ENCODE measurements around the gene HDLBP. TPM values are rescaled to one million over a fixed set of nuclear protein-coding genes. Genes with fewer than 3 reads are reported as not detected.

The HDLBP gene
- total RNA-seq, 1 experiment from 2014 or later, result 350 TPM

DNA sequence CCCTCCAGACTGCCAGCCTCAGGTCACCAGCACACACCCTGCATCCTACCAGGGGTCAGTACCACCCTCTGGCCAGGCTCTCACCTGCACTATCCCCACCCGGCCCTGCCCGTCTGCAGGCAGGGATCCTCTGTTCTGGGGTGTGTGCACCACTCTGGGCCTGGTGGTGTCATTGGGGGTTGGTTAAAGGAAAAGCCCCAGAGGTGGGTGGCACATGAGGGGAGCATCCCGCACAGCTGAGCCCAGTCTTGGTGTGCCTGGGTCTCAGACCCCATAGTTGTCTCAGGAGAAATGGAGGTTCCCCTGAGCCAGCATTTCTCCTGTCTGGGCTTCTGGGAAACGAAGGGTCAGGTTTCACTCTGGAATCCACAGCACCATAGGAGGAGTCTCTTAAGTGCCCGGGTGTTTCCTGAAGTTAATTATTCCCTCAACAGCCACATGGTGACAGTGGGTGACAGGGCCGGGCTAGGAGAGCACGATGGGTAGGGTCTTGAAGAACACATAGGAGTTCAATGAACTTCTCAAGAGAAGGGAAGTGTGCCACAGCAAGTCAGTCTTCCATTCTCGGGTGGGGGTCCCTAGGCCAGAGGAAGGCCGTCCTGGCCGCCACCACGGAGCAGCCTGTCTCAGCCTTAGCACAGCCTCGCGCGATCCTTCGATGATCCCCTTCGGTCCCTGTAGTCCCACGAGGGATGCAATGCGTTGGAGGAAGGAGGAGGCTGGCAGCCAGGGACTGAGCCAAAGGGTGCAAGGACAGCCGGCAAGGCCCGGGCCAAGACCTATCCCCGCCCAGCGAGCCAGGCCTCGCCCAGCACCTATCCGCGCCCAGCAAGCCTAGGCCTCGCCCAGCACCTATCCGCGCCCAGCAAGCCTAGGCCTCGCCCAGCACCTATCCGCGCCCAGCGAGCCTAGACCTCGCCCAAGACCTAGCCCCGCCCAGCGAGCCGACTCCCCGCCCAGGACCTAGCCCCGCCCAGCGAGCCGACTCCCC, 39.5 kb upstream of the HDLBP start:
- ChIA-PET CTCF (no interaction called here), POLR2A (no interaction called here)
- no peaks in the 10 kb centered on the region for H3K27me3 Mint-ChIP-seq (ENCODE audit: insufficient read depth, unreplicated experiment)
- peaks cover 22% of the 10 kb centered on the region for H3K4me1 Mint-ChIP-seq (ENCODE audit: low read depth, unreplicated experiment)
- TF ChIP-seq, protein P1, sequence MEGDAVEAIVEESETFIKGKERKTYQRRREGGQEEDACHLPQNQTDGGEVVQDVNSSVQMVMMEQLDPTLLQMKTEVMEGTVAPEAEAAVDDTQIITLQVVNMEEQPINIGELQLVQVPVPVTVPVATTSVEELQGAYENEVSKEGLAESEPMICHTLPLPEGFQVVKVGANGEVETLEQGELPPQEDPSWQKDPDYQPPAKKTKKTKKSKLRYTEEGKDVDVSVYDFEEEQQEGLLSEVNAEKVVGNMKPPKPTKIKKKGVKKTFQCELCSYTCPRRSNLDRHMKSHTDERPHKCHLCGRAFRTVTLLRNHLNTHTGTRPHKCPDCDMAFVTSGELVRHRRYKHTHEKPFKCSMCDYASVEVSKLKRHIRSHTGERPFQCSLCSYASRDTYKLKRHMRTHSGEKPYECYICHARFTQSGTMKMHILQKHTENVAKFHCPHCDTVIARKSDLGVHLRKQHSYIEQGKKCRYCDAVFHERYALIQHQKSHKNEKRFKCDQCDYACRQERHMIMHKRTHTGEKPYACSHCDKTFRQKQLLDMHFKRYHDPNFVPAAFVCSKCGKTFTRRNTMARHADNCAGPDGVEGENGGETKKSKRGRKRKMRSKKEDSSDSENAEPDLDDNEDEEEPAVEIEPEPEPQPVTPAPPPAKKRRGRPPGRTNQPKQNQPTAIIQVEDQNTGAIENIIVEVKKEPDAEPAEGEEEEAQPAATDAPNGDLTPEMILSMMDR (IDR thresholded peaks at IDR 0.05; ENCODE audit: insufficient read depth in 1 of 2, low read depth in 1 of 2, low read length in 1 of 2, severe bottlenecking in 1 of 2, unreplicated experiment in 1 of 2), result no peak
- peak overlapping the region; percentile 26 for H3K4me3 ChIP-seq (ENCODE audit: low read depth, low read length)
- DNase-seq, result peak; percentile 77 to 84
- no peaks in the 10 kb centered on the region for H3K9me3 Mint-ChIP-seq (ENCODE audit: unreplicated experiment)
- H3K4me3 Mint-ChIP-seq (ENCODE audit: unreplicated experiment), result peak overlapping the region; percentile 49
- peaks cover 38% of the 10 kb centered on the region for H3K36me3 Mint-ChIP-seq (ENCODE audit: insufficient read depth, unreplicated experiment)
- TSS peak; percentile 29 for BruUV-seq (replicated peaks)
- H3K4me1 ChIP-seq, result peaks cover 37% of the 10 kb centered on the region
- H3K36me3 ChIP-seq (ENCODE audit: control insufficient read depth, insufficient read depth, low read length), result no peaks in the 10 kb centered on the region
- intact Hi-C loops (cut with micrococcal nuclease; ENCODE audit: unreplicated experiment), result loop anchor here (1.0 kb wide), 1 partner anchor 19 kb away; no protein-coding TSS in a partner anchor
- peak overlapping the region; percentile 76 for H3K27ac Mint-ChIP-seq (ENCODE audit: unreplicated experiment)
- H3K9me3 ChIP-seq, result no peaks in the 10 kb centered on the region
- H3K27me3 ChIP-seq (replicated peaks; ENCODE audit: control insufficient read depth, insufficient read depth, low read length), result no peaks in the 10 kb centered on the region

DNA sequence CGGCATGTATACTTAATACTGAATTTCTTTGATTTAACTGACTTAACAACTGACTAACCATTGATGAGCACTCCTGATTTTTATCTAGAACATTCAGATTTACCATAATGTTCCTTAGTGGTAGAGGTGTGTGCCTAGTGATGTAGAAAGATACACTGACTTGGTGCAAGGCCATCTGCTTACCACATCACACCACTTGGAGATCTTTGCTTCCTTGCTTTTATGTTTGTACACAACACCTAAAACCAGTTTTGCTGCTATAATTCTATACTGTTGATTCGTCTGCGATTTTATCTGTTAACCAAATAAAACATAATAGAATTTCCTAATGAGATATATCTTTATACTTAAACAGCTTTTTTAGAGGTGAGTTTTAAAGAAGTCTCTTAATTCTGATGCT, 36.8 kb upstream of the HDLBP start:
- Histone ChIP-seq H3K9me3 (no peaks in the 10 kb centered on the region), H3K4me1 (peaks cover 36% of the 10 kb centered on the region), H3K36me3 (ENCODE audit: control insufficient read depth, insufficient read depth, low read length) (no peaks in the 10 kb centered on the region), H3K4me3 (ENCODE audit: low read depth, low read length) (no peak overlapping the region), H3K27me3 (replicated peaks; ENCODE audit: control insufficient read depth, insufficient read depth, low read length) (no peaks in the 10 kb centered on the region)
- H3K27me3 Mint-ChIP-seq (ENCODE audit: insufficient read depth, unreplicated experiment), result no peaks in the 10 kb centered on the region
- no peak for DNase-seq
- ChIA-PET CTCF (no interaction called here), POLR2A (no interaction called here)
- H3K36me3 Mint-ChIP-seq (ENCODE audit: insufficient read depth, unreplicated experiment), result peaks cover 52% of the 10 kb centered on the region
- H3K4me3 Mint-ChIP-seq (ENCODE audit: unreplicated experiment), result peak overlapping the region; percentile 63
- no TSS peak for BruUV-seq (replicated peaks)
- H3K4me1 Mint-ChIP-seq (ENCODE audit: low read depth, unreplicated experiment), result peaks cover 12% of the 10 kb centered on the region
- H3K27ac Mint-ChIP-seq (ENCODE audit: unreplicated experiment), result no peak overlapping the region
- intact Hi-C loops (cut with micrococcal nuclease; ENCODE audit: unreplicated experiment), result no loop called here
- TF ChIP-seq, protein P1 (IDR thresholded peaks at IDR 0.05; ENCODE audit: insufficient read depth in 1 of 2, low read depth in 1 of 2, low read length in 1 of 2, severe bottlenecking in 1 of 2, unreplicated experiment in 1 of 2), result no peak
- H3K9me3 Mint-ChIP-seq (ENCODE audit: unreplicated experiment), result no peaks in the 10 kb centered on the region

DNA sequence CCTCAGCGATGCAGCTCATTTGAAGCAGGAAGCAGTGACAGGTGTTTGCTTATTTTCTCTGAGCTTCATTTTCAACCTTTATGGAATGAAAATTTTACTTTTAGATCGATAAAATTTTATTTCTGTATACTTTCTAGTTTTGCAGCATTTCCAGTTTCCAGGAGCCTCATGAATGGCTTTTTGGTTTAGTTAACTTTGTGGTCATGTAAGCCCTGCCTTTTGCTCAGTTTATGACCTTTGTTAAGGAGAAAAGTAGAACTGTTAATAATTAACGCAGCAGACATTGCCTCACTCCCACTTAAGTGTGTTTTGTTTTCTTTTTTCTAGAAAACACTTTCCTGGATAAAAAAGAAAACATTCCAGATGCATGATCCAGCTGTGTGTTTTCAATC, 36.2 kb upstream of the HDLBP start:
- H3K4me1 ChIP-seq, result peaks cover 36% of the 10 kb centered on the region
- intact Hi-C loops (cut with micrococcal nuclease; ENCODE audit: unreplicated experiment), result loop anchor here (1.0 kb wide), 1 partner anchor 41 kb away; no protein-coding TSS in a partner anchor
- TF ChIP-seq, protein P1 (IDR thresholded peaks at IDR 0.05; ENCODE audit: insufficient read depth in 1 of 2, low read depth in 1 of 2, low read length in 1 of 2, severe bottlenecking in 1 of 2, unreplicated experiment in 1 of 2), result no peak

More for the DNA sequence above, 36.2 kb upstream of the HDLBP start:
- DNase-seq, result peak in 1 of 2 experiments; percentile 34
- ChIA-PET POLR2A (no interaction called here), CTCF (interaction anchor here (1.3 kb wide), 1 partner anchor 40 kb away, joined by 6 read pairs; no protein-coding TSS in a partner anchor)
- no peaks in the 10 kb centered on the region for H3K36me3 ChIP-seq (ENCODE audit: control insufficient read depth, insufficient read depth, low read length)
- H3K36me3 Mint-ChIP-seq (ENCODE audit: insufficient read depth, unreplicated experiment), result peaks cover 52% of the 10 kb centered on the region
- no peaks in the 10 kb centered on the region for H3K27me3 Mint-ChIP-seq (ENCODE audit: insufficient read depth, unreplicated experiment)
- H3K4me3 Mint-ChIP-seq (ENCODE audit: unreplicated experiment), result peak overlapping the region; percentile 63
- H3K4me1 Mint-ChIP-seq (ENCODE audit: low read depth, unreplicated experiment), result peaks cover 12% of the 10 kb centered on the region
- no peak overlapping the region for H3K4me3 ChIP-seq (ENCODE audit: low read depth, low read length)
- no peak overlapping the region for H3K27ac Mint-ChIP-seq (ENCODE audit: unreplicated experiment)
- H3K27me3 ChIP-seq (replicated peaks; ENCODE audit: control insufficient read depth, insufficient read depth, low read length), result no peaks in the 10 kb centered on the region
- BruUV-seq (replicated peaks), result no TSS peak
- H3K9me3 Mint-ChIP-seq (ENCODE audit: unreplicated experiment), result no peaks in the 10 kb centered on the region
- no peaks in the 10 kb centered on the region for H3K9me3 ChIP-seq

Data from Caco-2 (cell line).